Motor neuron (in vitro differentiated cells): ENCODE measurements around the gene HTR6. TPM values are rescaled to one million over a fixed set of nuclear protein-coding genes. Genes with fewer than 3 reads are reported as not detected.

ENCODE experiments used
- ATAC-seq, 8 experiments: fragments of 200-7000 bp; cut with Tn5 transposase; replicated peaks in 6 of 8; 2 replicates each; pipeline ENCODE4 v1.8.0; 2021; ENCODE audit warnings: mild to moderate bottlenecking in 8 of 8, moderate library complexity in 8 of 8
- H3K27ac ChIP-seq, 2 donors: fragments of 250-450 bp; sonication (Bioruptor Pico); 2 replicates each; pipeline ENCODE4 v1.9.0; 2021; ENCODE audit warnings: antibody characterized with exemption in 2 of 2, mild to moderate bottlenecking in 2 of 2, moderate library complexity in 1 of 2
- H3K4me1 ChIP-seq, 2 donors: fragments of 250-450 bp; sonication (Bioruptor Pico); replicated peaks in 1 of 2; 2 replicates each; pipeline ENCODE4 v1.6.1; 2021; ENCODE audit warnings: antibody characterized with exemption in 2 of 2, mild to moderate bottlenecking in 2 of 2, moderate library complexity in 1 of 2
- H3K4me3 ChIP-seq, 5 donors: fragments of 250-450 bp; sonication (Bioruptor Pico); 2 replicates each; pipeline ENCODE4 v1.9.0; 2021; ENCODE audit warnings: antibody characterized with exemption in 5 of 5, mild to moderate bottlenecking in 5 of 5, moderate library complexity in 4 of 5
- WGBS, 10 experiments: fragments of 450-650 bp; shearing (Covaris generic); methylation state at CpG; one replicate each; pipeline ENCODE4 v1.0.0; 2022; 5-methylcytosine and 5-hydroxymethylcytosine counted together
- in situ Hi-C, 9 experiments: fragments of 400-800 bp; cut with MboI; loops; one replicate each; pipeline ENCODE4 v1.15.0; 2021; ENCODE audit warnings: low sequenced_read_pairs in 9 of 9, low pct_unique_long_range_greater_than_20kb in 2 of 9; ENCODE audit not compliant: unreplicated experiment in 9 of 9
- total RNA-seq, 8 experiments: library from RNA; unstranded; fragments of 300-600 nt; gene quantifications; 2 replicates each; pipeline versions ENCODE4 v1.2.3 to v1.2.4, GENCODE V29; 2022

HTR6 gene
- total RNA-seq, 8 experiments from 2014 or later, result 0.05 to 0.56 (median 0.31) TPM; not detected in 1

DNA sequence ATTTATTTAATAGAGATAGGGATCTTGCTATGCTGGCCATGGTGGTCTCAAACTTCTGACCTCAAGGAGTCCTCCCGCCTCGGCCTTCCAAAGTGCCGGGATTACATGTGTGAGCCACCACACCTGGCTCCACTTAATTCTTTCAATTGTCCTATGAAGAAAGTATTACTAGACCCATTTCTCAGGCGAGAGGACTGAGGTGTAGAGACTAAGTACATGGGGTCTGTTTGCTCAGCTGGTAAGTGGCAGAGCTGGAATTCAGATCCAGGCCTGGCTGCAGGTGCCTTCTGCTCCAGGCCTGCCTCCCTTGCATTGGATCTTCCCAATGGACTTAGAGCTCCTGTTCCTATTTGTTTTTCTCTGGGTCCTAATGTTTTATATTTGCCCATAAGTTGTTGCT lies 55.5 kb downstream of the HTR6 start:
- 80 to 100% (median 92%) methylated on average over 1 to 4 of the region's 4 CpGs; no CpG with 5 or more reads in 4 of the 10 experiments for WGBS, 10 experiments
- no peak for ATAC-seq
- Histone ChIP-seq H3K4me3 (no peak overlapping the region), H3K4me1 (peaks cover 0 to 7% of the 10 kb centered on the region in 2 donors), H3K27ac (no peak overlapping the region)
- in situ Hi-C loops, result no loop called here

DNA sequence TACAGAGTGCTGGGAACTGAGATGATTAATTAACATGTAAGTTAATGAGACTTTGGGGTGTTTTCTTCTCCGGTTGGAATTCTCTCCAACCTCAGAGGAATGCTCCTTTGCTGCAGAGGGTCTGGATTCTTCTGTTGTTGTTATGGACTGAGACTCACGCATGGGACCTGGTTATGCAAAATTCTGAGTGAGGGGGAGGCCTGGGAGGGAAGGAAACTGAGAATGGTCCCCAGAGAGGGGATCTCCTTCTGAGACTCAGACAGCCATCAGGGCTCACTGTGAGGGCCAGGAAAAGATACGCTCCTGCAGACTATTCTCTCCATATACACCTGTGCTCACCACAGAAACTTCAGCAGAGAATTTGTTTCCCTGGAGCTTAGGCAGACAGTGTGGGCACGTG lies 56.3 kb downstream of the HTR6 start:
- Histone ChIP-seq H3K4me3 (no peak overlapping the region), H3K4me1 (peaks cover 0 to 7% of the 10 kb centered on the region in 2 donors), H3K27ac (no peak overlapping the region)
- ATAC-seq, result peak in 1 of 8 experiments; percentile 15
- in situ Hi-C loops, result no loop called here
- WGBS, 10 experiments, result 39 to 83% (median 56%) methylated on average over 1 to 4 of the region's 4 CpGs; no CpG with 5 or more reads in 2 of the 10 experiments

DNA sequence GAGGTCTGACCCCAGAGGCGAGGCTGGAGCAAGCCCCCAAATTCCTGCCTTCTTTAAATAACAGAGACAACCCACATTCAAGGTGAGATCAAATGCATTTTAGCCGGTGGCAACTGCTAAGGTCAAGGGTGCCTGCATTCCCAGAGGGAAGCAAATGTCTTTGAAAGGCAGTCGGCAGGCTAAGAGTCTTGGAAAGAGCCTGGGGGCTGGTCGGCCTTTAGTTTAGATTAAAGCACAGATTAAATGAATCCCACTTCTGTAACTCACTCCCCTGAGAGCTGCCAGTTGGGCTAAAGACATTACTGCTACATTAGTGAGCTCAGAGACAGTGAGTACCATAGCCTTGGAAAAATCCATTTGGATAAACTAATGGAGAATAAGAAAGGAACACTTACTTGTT lies 59.2 kb downstream of the HTR6 start:
- Histone ChIP-seq H3K27ac (no peak overlapping the region), H3K4me3 (no peak overlapping the region), H3K4me1 (peaks cover 0 to 7% of the 10 kb centered on the region in 2 donors)
- WGBS, 10 experiments, result 18 to 100% (median 43%) methylated on average over 1 to 4 of the region's 4 CpGs
- no peak for ATAC-seq
- in situ Hi-C loops, result no loop called here

- WGBS, 10 experiments, result 75 to 100% (median 79%) methylated on average over 1 to 8 of the region's 9 CpGs; no CpG with 5 or more reads in 5 of the 10 experiments
- Histone ChIP-seq H3K4me3 (no peak overlapping the region), H3K27ac (no peak overlapping the region), H3K4me1 (peaks cover 0 to 7% of the 10 kb centered on the region in 2 donors)
- in situ Hi-C loops, result no loop called here
- ATAC-seq, result no peak
Measured at GRCh38 chr1:19725606-19726005, 60.9 kb downstream of the HTR6 start.

- Histone ChIP-seq H3K27ac (no peak overlapping the region), H3K4me3 (no peak overlapping the region)
- in situ Hi-C loops, result no loop called here
Measured at GRCh38 chr1:19728413-19729145, 63.9 kb downstream of the HTR6 start.

GRCh38 chr1:19730232-19730631 lies 65.6 kb downstream of the HTR6 start:
- no peaks in the 10 kb centered on the region for H3K4me1 ChIP-seq
- 80 to 100% (median 93%) methylated on average over 1 to 3 of the region's 3 CpGs; no CpG with 5 or more reads in 3 of the 10 experiments for WGBS, 10 experiments
- no peak for ATAC-seq
- in situ Hi-C loops, result no loop called here
- H3K4me3 ChIP-seq, result no peak overlapping the region
- H3K27ac ChIP-seq, result no peak overlapping the region

More at GRCh38 chr1:19728413-19729145, 63.9 kb downstream of the HTR6 start:
- no peaks in the 10 kb centered on the region for H3K4me1 ChIP-seq
- no peak for ATAC-seq
- WGBS, 10 experiments, result 72 to 100% (median 90%) methylated on average over 1 to 5 of the region's 5 CpGs; no CpG with 5 or more reads in 3 of the 10 experiments

Other genes starting within 250 kb of the HTR6 start
- 100 to 1,000 TPM in 6 of 8 experiments, 10 to 100 TPM in 2; 82.4 to 216 (median 123) TPM for gene CAPZB, start 179.3 kb upstream of the HTR6 start, total RNA-seq
- 100 to 1,000 TPM in 2 of 8 experiments, 10 to 100 TPM in 2, 1 to 10 TPM in 3, under 1 TPM in 1; 0.78 to 149 (median 11.6) TPM for gene NBL1, start 20.6 kb upstream of the HTR6 start, total RNA-seq
- gene TMCO4, start 135.0 kb downstream of the HTR6 start, total RNA-seq, result 10 to 100 TPM in 1 of 8 experiments, 1 to 10 TPM in 2, under 1 TPM in 5; 0.14 to 12.3 (median 0.69) TPM
- gene RNF186, start 150.4 kb downstream of the HTR6 start, total RNA-seq, result under 1 TPM in 3 of 8 experiments, not detected in 5; 0.25 to 0.47 (median 0.31) TPM
- 10 to 100 TPM in 7 of 8 experiments, 1 to 10 TPM in 1; 9.0 to 15.4 (median 11.1) TPM for gene OTUD3, start 217.5 kb downstream of the HTR6 start, total RNA-seq